ENCODE measurements around the gene ESR1. TPM values are rescaled to one million over a fixed set of nuclear protein-coding genes. Genes with fewer than 3 reads are reported as not detected.

Gene ESR1
- total RNA-seq, 1 experiment from 2014 or later = not detected

DNA sequence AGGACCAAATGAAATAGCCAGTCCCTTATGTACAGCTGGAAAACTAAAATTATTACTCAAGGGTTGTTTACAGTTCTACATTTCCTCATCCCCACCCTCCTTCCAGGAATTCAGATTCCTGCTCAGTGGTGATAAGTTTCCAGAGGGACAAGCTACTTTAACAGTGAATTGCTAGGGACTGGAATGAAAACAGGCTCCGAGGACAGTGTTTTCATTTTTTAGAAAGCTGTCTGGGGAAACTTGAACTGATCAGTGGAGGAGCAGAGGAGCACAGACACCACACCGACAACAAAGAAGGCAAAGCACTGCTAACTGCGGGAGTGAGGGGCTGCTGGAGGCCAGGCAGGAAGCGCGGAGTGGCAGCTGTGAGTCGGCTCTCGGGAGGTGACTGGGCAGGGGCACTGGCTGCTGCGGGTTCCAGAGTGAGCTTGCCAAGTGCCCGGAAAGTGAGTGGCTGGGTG, 322.2 kb downstream of the ESR1 start:
- no peaks in the 10 kb centered on the region; the same call in 1 of the 2 replicates for H3K4me1 ChIP-seq
- no peaks in the 10 kb centered on the region for H3K36me3 ChIP-seq (ENCODE audit: control insufficient read depth, insufficient read depth, low read length)
- Mint-ChIP-seq H3K36me3 (ENCODE audit: insufficient read depth, unreplicated experiment) (no peaks in the 10 kb centered on the region), H3K4me1 (ENCODE audit: low read depth, unreplicated experiment) (no peaks in the 10 kb centered on the region), H3K9me3 (ENCODE audit: unreplicated experiment) (no peaks in the 10 kb centered on the region), H3K4me3 (ENCODE audit: unreplicated experiment) (no peak overlapping the region), H3K27ac (ENCODE audit: unreplicated experiment) (no peak overlapping the region), H3K27me3 (ENCODE audit: insufficient read depth, unreplicated experiment) (no peaks in the 10 kb centered on the region)
- H3K9me3 ChIP-seq = no peaks in the 10 kb centered on the region
- no peaks in the 10 kb centered on the region for H3K27me3 ChIP-seq (replicated peaks; ENCODE audit: control insufficient read depth, insufficient read depth, low read length)
- DNase-seq = no peak
- intact Hi-C loops (cut with micrococcal nuclease; ENCODE audit: unreplicated experiment) = loop anchor here (10.0 kb wide), 1 partner anchor 695 kb away; no protein-coding TSS in a partner anchor
- ChIA-PET CTCF (no interaction called here), POLR2A (no interaction called here)
- no TSS peak for BruUV-seq (replicated peaks)
- no peak overlapping the region for H3K4me3 ChIP-seq (ENCODE audit: low read depth, low read length)
- no peak for TF ChIP-seq CTCF (IDR thresholded peaks at IDR 0.05; ENCODE audit: insufficient read depth in 1 of 2, low read depth in 1 of 2, low read length in 1 of 2, severe bottlenecking in 1 of 2, unreplicated experiment in 1 of 2)

- Mint-ChIP-seq H3K27me3 (ENCODE audit: insufficient read depth, unreplicated experiment) (no peaks in the 10 kb centered on the region), H3K27ac (ENCODE audit: unreplicated experiment) (no peak overlapping the region), H3K9me3 (ENCODE audit: unreplicated experiment) (no peaks in the 10 kb centered on the region), H3K4me3 (ENCODE audit: unreplicated experiment) (no peak overlapping the region), H3K4me1 (ENCODE audit: low read depth, unreplicated experiment) (peaks cover 3% of the 10 kb centered on the region), H3K36me3 (ENCODE audit: insufficient read depth, unreplicated experiment) (no peaks in the 10 kb centered on the region)
- intact Hi-C loops (cut with micrococcal nuclease; ENCODE audit: unreplicated experiment) = no loop called here
- no peak for TF ChIP-seq CTCF (IDR thresholded peaks at IDR 0.05; ENCODE audit: insufficient read depth in 1 of 2, low read depth in 1 of 2, low read length in 1 of 2, severe bottlenecking in 1 of 2, unreplicated experiment in 1 of 2)
- Histone ChIP-seq H3K4me1 (peaks cover under 1% of the 10 kb centered on the region), H3K9me3 (no peaks in the 10 kb centered on the region), H3K36me3 (ENCODE audit: control insufficient read depth, insufficient read depth, low read length) (no peaks in the 10 kb centered on the region; the same call in 1 of the 2 replicates), H3K4me3 (ENCODE audit: low read depth, low read length) (no peak overlapping the region), H3K27me3 (replicated peaks; ENCODE audit: control insufficient read depth, insufficient read depth, low read length) (no peaks in the 10 kb centered on the region)
- POLR2A ChIA-PET = no interaction called here
- CTCF ChIA-PET = no interaction called here
- no peak for DNase-seq
- no TSS peak for BruUV-seq (replicated peaks)
Measured at GRCh38 chr6:152130441-152130840, 323.0 kb downstream of the ESR1 start.

DNA sequence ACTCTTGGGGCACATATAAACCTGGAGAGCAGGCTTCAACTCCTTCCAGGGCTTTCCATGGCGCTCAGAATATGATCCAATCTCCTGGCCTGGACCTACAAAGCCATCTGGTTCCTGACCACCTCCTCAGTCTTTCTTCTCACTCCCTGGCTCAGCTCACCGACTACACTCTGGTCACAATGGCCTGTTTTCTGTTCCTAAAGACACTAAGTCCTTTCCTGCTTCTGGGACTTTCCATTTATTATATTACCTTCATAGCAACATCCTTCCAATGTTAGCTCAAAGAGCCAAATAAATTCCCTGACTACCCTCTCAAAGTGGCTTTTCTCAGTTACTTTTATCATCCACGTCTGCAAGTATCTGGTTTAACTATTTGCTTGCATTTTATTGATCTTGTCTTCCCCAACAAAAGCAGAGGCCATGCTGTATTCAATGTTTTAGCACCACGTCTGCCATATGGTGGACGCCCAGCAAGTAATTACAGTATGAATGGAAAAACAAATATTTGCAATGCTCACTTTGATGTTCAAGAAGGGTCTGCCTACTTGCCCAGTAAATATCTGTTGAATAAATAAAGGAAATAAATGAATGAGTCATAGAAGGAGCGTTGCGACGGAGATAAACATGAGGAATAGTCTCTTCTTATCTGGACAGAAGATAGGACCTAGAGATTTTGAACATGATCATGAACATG, 328.4 kb downstream of the ESR1 start:
- BruUV-seq (replicated peaks) = no TSS peak
- ChIA-PET CTCF (interaction anchor here (1.1 kb wide), 1 partner anchor 11 kb away, joined by 4 read pairs; no protein-coding TSS in a partner anchor), POLR2A (no interaction called here)
- peak overlapping the region; percentile 20 for H3K27ac Mint-ChIP-seq (ENCODE audit: unreplicated experiment)
- peak overlapping the region; percentile 3 for H3K4me3 Mint-ChIP-seq (ENCODE audit: unreplicated experiment)
- Histone ChIP-seq H3K36me3 (ENCODE audit: control insufficient read depth, insufficient read depth, low read length) (peaks cover 1% of the 10 kb centered on the region; the same call in 1 of the 2 replicates), H3K4me1 (peaks cover 15% of the 10 kb centered on the region), H3K9me3 (no peaks in the 10 kb centered on the region), H3K4me3 (ENCODE audit: low read depth, low read length) (no peak overlapping the region), H3K27me3 (replicated peaks; ENCODE audit: control insufficient read depth, insufficient read depth, low read length) (no peaks in the 10 kb centered on the region)
- TF ChIP-seq CTCF (IDR thresholded peaks at IDR 0.05; ENCODE audit: insufficient read depth in 1 of 2, low read depth in 1 of 2, low read length in 1 of 2, severe bottlenecking in 1 of 2, unreplicated experiment in 1 of 2) = no peak
- H3K4me1 Mint-ChIP-seq (ENCODE audit: low read depth, unreplicated experiment) = peaks cover 20% of the 10 kb centered on the region
- H3K27me3 Mint-ChIP-seq (ENCODE audit: insufficient read depth, unreplicated experiment) = no peaks in the 10 kb centered on the region
- DNase-seq = peak in 1 of 2 experiments; percentile 32
- no peaks in the 10 kb centered on the region for H3K36me3 Mint-ChIP-seq (ENCODE audit: insufficient read depth, unreplicated experiment)
- intact Hi-C loops (cut with micrococcal nuclease; ENCODE audit: unreplicated experiment) = loop anchor here (5.0 kb wide), 1 partner anchor 221 kb away; no protein-coding TSS in a partner anchor
- H3K9me3 Mint-ChIP-seq (ENCODE audit: unreplicated experiment) = no peaks in the 10 kb centered on the region

Measured in Caco-2 (cell line).